Measurements from ENCODE around the gene HOXD10. TPM values are rescaled to one million over a fixed set of nuclear protein-coding genes. Genes with fewer than 3 reads are reported as not detected.

Gene HOXD10
- total and polyA plus RNA-seq, 2 of the 13 experiments (the other 11 are each of a cell fraction or from before 2014, with no cell fraction given): not detected

DNA sequence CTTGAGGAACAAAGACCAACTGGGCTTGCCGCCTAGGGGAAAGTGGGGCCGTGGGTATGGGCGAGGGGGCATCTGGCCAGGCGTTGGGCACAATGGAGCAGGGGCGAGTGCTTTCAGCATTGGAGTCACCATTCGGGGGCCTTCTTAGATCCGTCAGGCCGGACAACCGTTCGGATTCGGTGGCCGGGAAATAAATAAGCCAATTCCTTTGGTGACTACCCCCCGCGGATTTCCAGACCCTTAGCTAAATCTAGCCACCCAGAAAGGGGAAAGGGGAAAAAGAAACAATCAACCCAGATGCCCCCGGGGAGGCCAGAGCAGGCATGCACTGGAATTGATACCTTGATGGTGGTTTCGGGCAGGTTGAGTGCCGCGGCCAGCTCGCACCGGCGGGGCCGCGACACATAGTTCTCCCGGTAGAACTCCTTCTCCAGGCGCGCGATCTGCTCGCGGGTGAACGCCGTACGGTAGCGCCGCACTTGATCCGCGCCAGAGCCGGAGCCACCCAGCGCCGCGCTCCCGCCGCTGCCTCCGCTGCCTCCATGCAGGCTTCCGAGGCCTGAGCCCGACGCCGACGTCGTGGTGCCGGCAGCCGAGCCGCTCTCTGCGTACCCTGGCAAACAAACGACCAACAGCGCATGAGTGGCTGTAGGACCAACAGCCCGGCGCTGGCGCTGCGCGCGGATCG is 34.6 kb upstream of the HOXD10 start:
- 80% methylated on average over 62 of the region's 62 CpGs for WGBS (ENCODE audit: low lambda C conversion rate)
- no peak for TF ChIP-seq JUND (CRISPR knock-in tag; IDR thresholded peaks at IDR 0.05)
- no peak for TF ChIP-seq HOXD1 (CRISPR knock-in tag; IDR thresholded peaks at IDR 0.05)
- TF ChIP-seq ZNF841 (CRISPR knock-in tag; IDR thresholded peaks at IDR 0.05; ENCODE audit: borderline replicate concordance): no peak
- TF ChIP-seq MLLT10 (CRISPR knock-in tag; IDR thresholded peaks at IDR 0.05): no peak
- TF ChIP-seq, protein P1, sequence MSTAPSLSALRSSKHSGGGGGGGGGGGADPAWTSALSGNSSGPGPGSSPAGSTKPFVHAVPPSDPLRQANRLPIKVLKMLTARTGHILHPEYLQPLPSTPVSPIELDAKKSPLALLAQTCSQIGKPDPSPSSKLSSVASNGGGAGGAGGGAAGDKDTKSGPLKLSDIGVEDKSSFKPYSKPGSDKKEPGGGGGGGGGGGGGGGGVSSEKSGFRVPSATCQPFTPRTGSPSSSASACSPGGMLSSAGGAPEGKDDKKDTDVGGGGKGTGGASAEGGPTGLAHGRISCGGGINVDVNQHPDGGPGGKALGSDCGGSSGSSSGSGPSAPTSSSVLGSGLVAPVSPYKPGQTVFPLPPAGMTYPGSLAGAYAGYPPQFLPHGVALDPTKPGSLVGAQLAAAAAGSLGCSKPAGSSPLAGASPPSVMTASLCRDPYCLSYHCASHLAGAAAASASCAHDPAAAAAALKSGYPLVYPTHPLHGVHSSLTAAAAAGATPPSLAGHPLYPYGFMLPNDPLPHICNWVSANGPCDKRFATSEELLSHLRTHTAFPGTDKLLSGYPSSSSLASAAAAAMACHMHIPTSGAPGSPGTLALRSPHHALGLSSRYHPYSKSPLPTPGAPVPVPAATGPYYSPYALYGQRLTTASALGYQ (CRISPR knock-in tag; IDR thresholded peaks at IDR 0.05): no peak
- no peak for TF ChIP-seq SIN3B (IDR thresholded peaks at IDR 0.05; ENCODE audit: low read length)
- TF ChIP-seq, protein P2, sequence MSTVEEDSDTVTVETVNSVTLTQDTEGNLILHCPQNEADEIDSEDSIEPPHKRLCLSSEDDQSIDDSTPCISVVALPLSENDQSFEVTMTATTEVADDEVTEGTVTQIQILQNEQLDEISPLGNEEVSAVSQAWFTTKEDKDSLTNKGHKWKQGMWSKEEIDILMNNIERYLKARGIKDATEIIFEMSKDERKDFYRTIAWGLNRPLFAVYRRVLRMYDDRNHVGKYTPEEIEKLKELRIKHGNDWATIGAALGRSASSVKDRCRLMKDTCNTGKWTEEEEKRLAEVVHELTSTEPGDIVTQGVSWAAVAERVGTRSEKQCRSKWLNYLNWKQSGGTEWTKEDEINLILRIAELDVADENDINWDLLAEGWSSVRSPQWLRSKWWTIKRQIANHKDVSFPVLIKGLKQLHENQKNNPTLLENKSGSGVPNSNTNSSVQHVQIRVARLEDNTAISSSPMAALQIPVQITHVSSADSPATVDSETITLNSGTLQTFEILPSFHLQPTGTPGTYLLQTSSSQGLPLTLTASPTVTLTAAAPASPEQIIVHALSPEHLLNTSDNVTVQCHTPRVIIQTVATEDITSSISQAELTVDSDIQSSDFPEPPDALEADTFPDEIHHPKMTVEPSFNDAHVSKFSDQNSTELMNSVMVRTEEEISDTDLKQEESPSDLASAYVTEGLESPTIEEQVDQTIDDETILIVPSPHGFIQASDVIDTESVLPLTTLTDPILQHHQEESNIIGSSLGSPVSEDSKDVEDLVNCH (CRISPR knock-in tag; IDR thresholded peaks at IDR 0.05): no peak
- TF ChIP-seq ZNF546 (CRISPR knock-in tag; conservative IDR thresholded peaks at IDR 0.05): no peak
- no peak for TF ChIP-seq PHF20 (CRISPR knock-in tag; IDR thresholded peaks at IDR 0.05)
- TF ChIP-seq, protein P3, sequence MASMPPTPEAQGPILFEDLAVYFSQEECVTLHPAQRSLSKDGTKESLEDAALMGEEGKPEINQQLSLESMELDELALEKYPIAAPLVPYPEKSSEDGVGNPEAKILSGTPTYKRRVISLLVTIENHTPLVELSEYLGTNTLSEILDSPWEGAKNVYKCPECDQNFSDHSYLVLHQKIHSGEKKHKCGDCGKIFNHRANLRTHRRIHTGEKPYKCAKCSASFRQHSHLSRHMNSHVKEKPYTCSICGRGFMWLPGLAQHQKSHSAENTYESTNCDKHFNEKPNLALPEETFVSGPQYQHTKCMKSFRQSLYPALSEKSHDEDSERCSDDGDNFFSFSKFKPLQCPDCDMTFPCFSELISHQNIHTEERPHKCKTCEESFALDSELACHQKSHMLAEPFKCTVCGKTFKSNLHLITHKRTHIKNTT (CRISPR knock-in tag; IDR thresholded peaks at IDR 0.05): no peak
- TF ChIP-seq TP53 (CRISPR knock-in tag; conservative IDR thresholded peaks at IDR 0.05): no peak
- TF ChIP-seq, protein P4, sequence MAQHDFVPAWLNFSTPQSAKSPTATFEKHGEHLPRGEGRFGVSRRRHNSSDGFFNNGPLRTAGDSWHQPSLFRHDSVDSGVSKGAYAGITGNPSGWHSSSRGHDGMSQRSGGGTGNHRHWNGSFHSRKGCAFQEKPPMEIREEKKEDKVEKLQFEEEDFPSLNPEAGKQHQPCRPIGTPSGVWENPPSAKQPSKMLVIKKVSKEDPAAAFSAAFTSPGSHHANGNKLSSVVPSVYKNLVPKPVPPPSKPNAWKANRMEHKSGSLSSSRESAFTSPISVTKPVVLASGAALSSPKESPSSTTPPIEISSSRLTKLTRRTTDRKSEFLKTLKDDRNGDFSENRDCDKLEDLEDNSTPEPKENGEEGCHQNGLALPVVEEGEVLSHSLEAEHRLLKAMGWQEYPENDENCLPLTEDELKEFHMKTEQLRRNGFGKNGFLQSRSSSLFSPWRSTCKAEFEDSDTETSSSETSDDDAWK (CRISPR knock-in tag; IDR thresholded peaks at IDR 0.05): no peak
- TF ChIP-seq ZNF432 (CRISPR knock-in tag; IDR thresholded peaks at IDR 0.05; ENCODE audit: borderline replicate concordance): no peak
- TF ChIP-seq PCBP2 (optimal IDR thresholded peaks at IDR 0.05; ENCODE audit: low read depth, low read length, poor library complexity, severe bottlenecking): no peak
- no peak for TF ChIP-seq FOXK1 (CRISPR knock-in tag; IDR thresholded peaks at IDR 0.05; ENCODE audit: borderline replicate concordance, low read depth)
- TF ChIP-seq ZNF605 (CRISPR knock-in tag; IDR thresholded peaks at IDR 0.05): no peak
- Histone ChIP-seq H3K4me2 (ENCODE audit: low read depth, low read length) (no peak overlapping the region), H3K36me3 (replicated peaks in 1 of 2; ENCODE audit: control insufficient read depth in 1 of 2, insufficient read depth in 2 of 2, low read length in 2 of 2) (no peaks in the 10 kb centered on the region), H3K9me3 (ENCODE audit: low read length) (no peaks in the 10 kb centered on the region), H3K9ac (ENCODE audit: insufficient read depth, low read depth, low read length) (no peak overlapping the region), H3K4me1 (ENCODE audit: insufficient read depth, low read length) (peaks cover 11% of the 10 kb centered on the region; the same call in 1 of the 2 replicates), H3K4me3 (replicated peaks in 1 of 3; ENCODE audit: insufficient read depth in 1 of 3, low read depth in 2 of 3, low read length in 3 of 3) (no peak overlapping the region), H3K79me2 (ENCODE audit: insufficient read depth, low read length) (no peaks in the 10 kb centered on the region), H2AFZ (ENCODE audit: low read length) (no peak overlapping the region), H3K27ac (ENCODE audit: extremely low read length, insufficient read depth, low read length) (no peak overlapping the region), H4K20me1 (ENCODE audit: insufficient read depth, low read length) (no peaks in the 10 kb centered on the region), H3K27me3 (ENCODE audit: control insufficient read depth in 1 of 2, insufficient read depth in 2 of 2, low read length in 2 of 2) (peaks cover 7 to 75% of the 10 kb centered on the region in 2 experiments; a peak in 4 of 5 replicates)
- FAIRE-seq: no peak
- ATAC-seq: no peak
- no peak for DNase-seq (ENCODE audit: low spot score)
- CTCF ChIA-PET (ENCODE audit: low intra/inter-chr PET ratio, low total read pairs): no interaction called here
- in situ Hi-C loops (cut with HindIII; ENCODE audit: extremely low pct_ligation_motif_present, low pct_unique_long_range_greater_than_20kb): no loop called here
- no TSS peak for BruUV-seq (replicated peaks)
- POLR2A ChIA-PET: no interaction called here
- intact Hi-C loops (cut with micrococcal nuclease; ENCODE audit: unreplicated experiment): no loop called here

All from HepG2 (cell line).